ENCODE data around the gene ICAM5. TPM values are rescaled to one million over a fixed set of nuclear protein-coding genes. Genes with fewer than 3 reads are reported as not detected.

The ICAM5 gene
- total RNA-seq, 1 donor, result not detected

GRCh38 chr19:10246511-10246910 lies 43.2 kb upstream of the ICAM5 start:
- no peaks in the 10 kb centered on the region for H4K20me1 ChIP-seq (ENCODE audit: insufficient read depth, low read length)
- TF ChIP-seq CTCF (IDR thresholded peaks at IDR 0.05; ENCODE audit: extremely low read depth, low read depth, low read length), result no peak
- H3K4me2 ChIP-seq (ENCODE audit: insufficient read depth, low read length), result no peak overlapping the region

GRCh38 chr19:10251792-10252694 lies 37.7 kb upstream of the ICAM5 start, which contains the start of gene MRPL4:
Gene MRPL4, plus strand, starts transcription at chr19:10252214. Its CDS starts 40 bp downstream, at chr19:10252254.
- Histone ChIP-seq H3K27me3 (ENCODE audit: insufficient read depth, low read length) (no peaks in the 10 kb centered on the region), H3K4me2 (ENCODE audit: insufficient read depth, low read length) (peak within 1 kb of the TSS; percentile 93), H3K36me3 (ENCODE audit: insufficient read depth, low read length) (peaks cover 19% of the 10 kb centered on the region), H3K4me1 (ENCODE audit: insufficient read depth, low read length) (peaks cover 5% of the 10 kb centered on the region), H2AFZ (ENCODE audit: low read length) (peak within 1 kb of the TSS; percentile 91), H3K9me3 (ENCODE audit: low read depth, low read length) (no peaks in the 10 kb centered on the region), H3K79me2 (ENCODE audit: insufficient read depth, low read length) (peaks cover 21% of the 10 kb centered on the region), H3K27ac (ENCODE audit: low read depth, low read length) (peak within 1 kb of the TSS; percentile 47), H3K4me3 (ENCODE audit: insufficient read depth, low read length) (peak within 1 kb of the TSS; percentile 82), H4K20me1 (ENCODE audit: insufficient read depth, low read length) (no peaks in the 10 kb centered on the region)
- TF ChIP-seq CTCF (IDR thresholded peaks at IDR 0.05; ENCODE audit: extremely low read depth, low read depth, low read length), result no peak
- DNase-seq (ENCODE audit: insufficient read length, low spot score, missing footprints), result peak; percentile 98

More at GRCh38 chr19:10246511-10246910, 43.2 kb upstream of the ICAM5 start:
- no peak overlapping the region for H3K27ac ChIP-seq (ENCODE audit: low read depth, low read length)
- no peak overlapping the region for H3K4me3 ChIP-seq (ENCODE audit: insufficient read depth, low read length)
- DNase-seq (ENCODE audit: insufficient read length, low spot score, missing footprints), result no peak
- no peaks in the 10 kb centered on the region for H3K27me3 ChIP-seq (ENCODE audit: insufficient read depth, low read length)
- H3K4me1 ChIP-seq (ENCODE audit: insufficient read depth, low read length), result no peaks in the 10 kb centered on the region
- H3K79me2 ChIP-seq (ENCODE audit: insufficient read depth, low read length), result no peaks in the 10 kb centered on the region
- no peaks in the 10 kb centered on the region for H3K36me3 ChIP-seq (ENCODE audit: insufficient read depth, low read length)
- no peaks in the 10 kb centered on the region for H3K9me3 ChIP-seq (ENCODE audit: low read depth, low read length)
- no peak overlapping the region for H2AFZ ChIP-seq (ENCODE audit: low read length)

- Histone ChIP-seq H3K27me3 (ENCODE audit: insufficient read depth, low read length) (no peaks in the 10 kb centered on the region), H3K79me2 (ENCODE audit: insufficient read depth, low read length) (peaks cover 21% of the 10 kb centered on the region), H3K4me1 (ENCODE audit: insufficient read depth, low read length) (peaks cover 5% of the 10 kb centered on the region), H3K27ac (ENCODE audit: low read depth, low read length) (peak overlapping the region; percentile 47), H3K36me3 (ENCODE audit: insufficient read depth, low read length) (peaks cover 25% of the 10 kb centered on the region), H4K20me1 (ENCODE audit: insufficient read depth, low read length) (no peaks in the 10 kb centered on the region), H3K4me3 (ENCODE audit: insufficient read depth, low read length) (peak overlapping the region; percentile 82), H3K9me3 (ENCODE audit: low read depth, low read length) (no peaks in the 10 kb centered on the region), H3K4me2 (ENCODE audit: insufficient read depth, low read length) (peak overlapping the region; percentile 93), H2AFZ (ENCODE audit: low read length) (peak overlapping the region; percentile 91)
- TF ChIP-seq CTCF (IDR thresholded peaks at IDR 0.05; ENCODE audit: extremely low read depth, low read depth, low read length), result no peak
- DNase-seq (ENCODE audit: insufficient read length, low spot score, missing footprints), result no peak
Measured at GRCh38 chr19:10252707-10253106, 37.0 kb upstream of the ICAM5 start.

- TF ChIP-seq CTCF (IDR thresholded peaks at IDR 0.05; ENCODE audit: extremely low read depth, low read depth, low read length), result no peak
- H3K36me3 ChIP-seq (ENCODE audit: insufficient read depth, low read length), result peaks cover 33% of the 10 kb centered on the region
- H3K9me3 ChIP-seq (ENCODE audit: low read depth, low read length), result no peaks in the 10 kb centered on the region
- H3K79me2 ChIP-seq (ENCODE audit: insufficient read depth, low read length), result peaks cover 21% of the 10 kb centered on the region
- H2AFZ ChIP-seq (ENCODE audit: low read length), result no peak overlapping the region
- H3K27ac ChIP-seq (ENCODE audit: low read depth, low read length), result no peak overlapping the region
- H4K20me1 ChIP-seq (ENCODE audit: insufficient read depth, low read length), result no peaks in the 10 kb centered on the region
- no peak for DNase-seq (ENCODE audit: insufficient read length, low spot score, missing footprints)
- peaks cover 5% of the 10 kb centered on the region for H3K4me1 ChIP-seq (ENCODE audit: insufficient read depth, low read length)
- no peak overlapping the region for H3K4me3 ChIP-seq (ENCODE audit: insufficient read depth, low read length)
- H3K4me2 ChIP-seq (ENCODE audit: insufficient read depth, low read length), result no peak overlapping the region
- H3K27me3 ChIP-seq (ENCODE audit: insufficient read depth, low read length), result no peaks in the 10 kb centered on the region
Measured at GRCh38 chr19:10254244-10254643, 35.5 kb upstream of the ICAM5 start.
